T-helper 2 cell treated with Interferon-gamma antibody and Interleukin-4, amounts not matched to agents 5 μg/mL and 100 μg/mL, for 36 hours (primary cell): Measurements from ENCODE around the gene ERG28.

Experiments used
- DNase-seq: peaks from one replicate; pipeline ENCODE4 v3.0.0; 2021; ENCODE audit warnings: low spot score
- H3K27ac Mint-ChIP-seq: one replicate; pipeline ENCODE4 v1.8.0; 2021; ENCODE audit warnings: mild to moderate bottlenecking, mixed read lengths
- H3K27me3 Mint-ChIP-seq: one replicate; pipeline ENCODE4 v1.8.0; 2021; ENCODE audit warnings: low read depth, mixed read lengths
- H3K36me3 Mint-ChIP-seq: one replicate; pipeline ENCODE4 v1.8.0; 2021; ENCODE audit warnings: low read depth, mixed read lengths
- H3K4me1 Mint-ChIP-seq: one replicate; pipeline ENCODE4 v1.8.0; 2021; ENCODE audit warnings: low read depth, mixed read lengths
- H3K4me3 Mint-ChIP-seq: one replicate; pipeline ENCODE4 v1.8.0; 2022; ENCODE audit warnings: mild to moderate bottlenecking, moderate library complexity, mixed read lengths
- H3K9me3 Mint-ChIP-seq: one replicate; pipeline ENCODE4 v1.8.0; 2021; ENCODE audit warnings: mixed read lengths

Gene ERG28

GRCh38 chr14:75675265-75675960 is 14.7 kb upstream of the ERG28 start:
- H3K27ac Mint-ChIP-seq = no peak overlapping the region
- DNase-seq = no peak
- H3K4me1 Mint-ChIP-seq = peaks cover 18% of the 10 kb centered on the region
- peaks cover 34% of the 10 kb centered on the region for H3K36me3 Mint-ChIP-seq
- H3K9me3 Mint-ChIP-seq = no peaks in the 10 kb centered on the region
- no peak overlapping the region for H3K4me3 Mint-ChIP-seq
- H3K27me3 Mint-ChIP-seq = no peaks in the 10 kb centered on the region

- H3K27me3 Mint-ChIP-seq = no peaks in the 10 kb centered on the region
- H3K4me1 Mint-ChIP-seq = peaks cover 18% of the 10 kb centered on the region
- H3K4me3 Mint-ChIP-seq = peak overlapping the region; percentile 15
- no peak for DNase-seq
- H3K36me3 Mint-ChIP-seq = peaks cover 50% of the 10 kb centered on the region
- no peaks in the 10 kb centered on the region for H3K9me3 Mint-ChIP-seq
- peak overlapping the region; percentile 67 for H3K27ac Mint-ChIP-seq
Measured at GRCh38 chr14:75673345-75674035, 12.8 kb upstream of the ERG28 start.

GRCh38 chr14:75672605-75673192 is 12.0 kb upstream of the ERG28 start:
- H3K36me3 Mint-ChIP-seq = peaks cover 51% of the 10 kb centered on the region
- no peak for DNase-seq
- peaks cover 15% of the 10 kb centered on the region for H3K4me1 Mint-ChIP-seq
- no peak overlapping the region for H3K27ac Mint-ChIP-seq
- no peaks in the 10 kb centered on the region for H3K27me3 Mint-ChIP-seq
- no peak overlapping the region for H3K4me3 Mint-ChIP-seq
- H3K9me3 Mint-ChIP-seq = no peaks in the 10 kb centered on the region

- H3K4me1 Mint-ChIP-seq = peaks cover 6% of the 10 kb centered on the region
- no peak overlapping the region for H3K4me3 Mint-ChIP-seq
- no peaks in the 10 kb centered on the region for H3K9me3 Mint-ChIP-seq
- no peaks in the 10 kb centered on the region for H3K27me3 Mint-ChIP-seq
- peaks cover 36% of the 10 kb centered on the region for H3K36me3 Mint-ChIP-seq
- H3K27ac Mint-ChIP-seq = no peak overlapping the region
- DNase-seq = no peak
Measured at GRCh38 chr14:75667099-75667765, 6.6 kb upstream of the ERG28 start.

GRCh38 chr14:75662966-75663365 is 2.3 kb upstream of the ERG28 start:
- no peaks in the 10 kb centered on the region for H3K9me3 Mint-ChIP-seq
- H3K36me3 Mint-ChIP-seq = peaks cover 8% of the 10 kb centered on the region
- H3K27ac Mint-ChIP-seq = no peak overlapping the region
- peak overlapping the region; percentile 39 for H3K4me3 Mint-ChIP-seq
- no peaks in the 10 kb centered on the region for H3K27me3 Mint-ChIP-seq
- no peak for DNase-seq
- H3K4me1 Mint-ChIP-seq = peaks cover 20% of the 10 kb centered on the region

- H3K9me3 Mint-ChIP-seq = no peaks in the 10 kb centered on the region
- peak overlapping the region; percentile 96 for H3K4me3 Mint-ChIP-seq
- peaks cover 7% of the 10 kb centered on the region for H3K36me3 Mint-ChIP-seq
- H3K4me1 Mint-ChIP-seq = peaks cover 22% of the 10 kb centered on the region
- peak overlapping the region; percentile 95 for H3K27ac Mint-ChIP-seq
- no peaks in the 10 kb centered on the region for H3K27me3 Mint-ChIP-seq
- no peak for DNase-seq
Measured at GRCh38 chr14:75661499-75661814, 781 bp upstream of the ERG28 start.

GRCh38 chr14:75660238-75660629 is 442 bp downstream of the ERG28 start:
- no peaks in the 10 kb centered on the region for H3K27me3 Mint-ChIP-seq

GRCh38 chr14:75658957-75659356 is 1.7 kb downstream of the ERG28 start:
- H3K36me3 Mint-ChIP-seq = peaks cover 11% of the 10 kb centered on the region
- H3K4me3 Mint-ChIP-seq = no peak overlapping the region
- DNase-seq = no peak
- no peaks in the 10 kb centered on the region for H3K27me3 Mint-ChIP-seq
- peaks cover 23% of the 10 kb centered on the region for H3K4me1 Mint-ChIP-seq
- H3K9me3 Mint-ChIP-seq = no peaks in the 10 kb centered on the region
- no peak overlapping the region for H3K27ac Mint-ChIP-seq

More at GRCh38 chr14:75660238-75660629, 442 bp downstream of the ERG28 start:
- Mint-ChIP-seq H3K27ac (peak overlapping the region; percentile 95), H3K9me3 (no peaks in the 10 kb centered on the region), H3K36me3 (peaks cover 8% of the 10 kb centered on the region), H3K4me3 (peak overlapping the region; percentile 96), H3K4me1 (peaks cover 21% of the 10 kb centered on the region)
- no peak for DNase-seq

- no peaks in the 10 kb centered on the region for H3K27me3 Mint-ChIP-seq
- H3K4me3 Mint-ChIP-seq = no peak overlapping the region
- H3K9me3 Mint-ChIP-seq = no peaks in the 10 kb centered on the region
- H3K4me1 Mint-ChIP-seq = peaks cover 19% of the 10 kb centered on the region
- no peak for DNase-seq
- H3K27ac Mint-ChIP-seq = no peak overlapping the region
- H3K36me3 Mint-ChIP-seq = peaks cover 16% of the 10 kb centered on the region
Measured at GRCh38 chr14:75657331-75657730, 3.3 kb downstream of the ERG28 start.

- Mint-ChIP-seq H3K4me1 (peaks cover 17% of the 10 kb centered on the region), H3K27ac (no peak overlapping the region), H3K4me3 (no peak overlapping the region)
Measured at GRCh38 chr14:75655235-75655634, 5.4 kb downstream of the ERG28 start.

GRCh38 chr14:75654127-75654732 is 6.4 kb downstream of the ERG28 start:
- Mint-ChIP-seq H3K27ac (no peak overlapping the region), H3K4me1 (peaks cover 11% of the 10 kb centered on the region), H3K4me3 (no peak overlapping the region), H3K9me3 (no peaks in the 10 kb centered on the region), H3K27me3 (no peaks in the 10 kb centered on the region), H3K36me3 (peaks cover 37% of the 10 kb centered on the region)
- peak; percentile 73 for DNase-seq

More at GRCh38 chr14:75655235-75655634, 5.4 kb downstream of the ERG28 start:
- DNase-seq = no peak
- Mint-ChIP-seq H3K36me3 (peaks cover 29% of the 10 kb centered on the region), H3K9me3 (no peaks in the 10 kb centered on the region), H3K27me3 (no peaks in the 10 kb centered on the region)

- Mint-ChIP-seq H3K4me1 (peaks cover 8% of the 10 kb centered on the region), H3K27me3 (no peaks in the 10 kb centered on the region), H3K4me3 (no peak overlapping the region), H3K36me3 (peaks cover 40% of the 10 kb centered on the region), H3K27ac (no peak overlapping the region), H3K9me3 (no peaks in the 10 kb centered on the region)
- no peak for DNase-seq
Measured at GRCh38 chr14:75653563-75653962, 7.1 kb downstream of the ERG28 start.

- peaks cover 46% of the 10 kb centered on the region for H3K36me3 Mint-ChIP-seq
- H3K4me3 Mint-ChIP-seq = no peak overlapping the region
- no peaks in the 10 kb centered on the region for H3K9me3 Mint-ChIP-seq
- peaks cover 3% of the 10 kb centered on the region for H3K4me1 Mint-ChIP-seq
- no peak overlapping the region for H3K27ac Mint-ChIP-seq
- no peak for DNase-seq
- no peaks in the 10 kb centered on the region for H3K27me3 Mint-ChIP-seq
Measured at GRCh38 chr14:75650253-75651058, 10.2 kb downstream of the ERG28 start.
